GM19395 (cell line): ENCODE data around the gene CDIPT.

Experiments used
- ATAC-seq: cut with Tn5 transposase; IDR thresholded peaks from one replicate; pipeline ENCODE4 v1.9.1; 2021; ENCODE audit warnings: mild to moderate bottlenecking, moderate library complexity; ENCODE audit not compliant: unreplicated experiment

The CDIPT gene

GRCh38 chr16:29811896-29812665, 50.9 kb downstream of the CDIPT start, which contains the start of gene PRRT2:
TSS of gene PRRT2 (plus strand) at chr16:29812193. CDS start at chr16:29813055, 862 bp downstream.
- no peak for ATAC-seq

- peak; percentile 37 for ATAC-seq
These were observed 51.7 kb downstream of the CDIPT start for GRCh38 chr16:29811170-29811895.

DNA sequence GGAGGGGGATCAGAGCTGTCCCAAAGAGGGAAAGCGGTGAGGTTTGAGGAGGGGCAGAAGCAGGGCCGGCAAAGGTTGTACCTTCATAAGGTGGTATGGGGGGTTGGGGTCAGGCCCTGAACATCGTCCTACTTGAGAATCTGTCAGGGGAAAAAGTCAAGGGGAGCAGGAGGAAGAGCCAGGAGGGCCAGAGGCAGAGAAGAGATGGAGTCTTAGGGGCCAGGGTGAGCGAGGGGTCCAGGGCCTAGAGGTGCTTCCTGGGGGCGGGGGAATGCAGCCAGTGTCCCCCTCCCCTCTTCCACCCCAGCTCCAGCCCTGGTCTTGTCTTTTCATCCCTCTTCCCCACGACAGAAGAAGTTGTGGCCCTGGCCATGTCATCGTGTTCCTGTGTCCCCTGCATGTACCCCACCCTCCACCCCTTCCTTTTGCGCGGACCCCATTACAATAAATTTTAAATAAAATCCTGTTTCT, 52.3 kb downstream of the CDIPT start:
- no peak for ATAC-seq

- no peak for ATAC-seq
These were observed 53.0 kb downstream of the CDIPT start for GRCh38 chr16:29809850-29810698.

GRCh38 chr16:29809031-29809747, 53.8 kb downstream of the CDIPT start:
- no peak for ATAC-seq
